IPS-18a (cell line): ENCODE measurements around the gene HS3ST4.

Source experiments
- H3K27ac ChIP-seq: one replicate; pipeline ENCODE4 v1.5.1; 2013; ENCODE audit warnings: low read length
- H3K27me3 ChIP-seq: one replicate; pipeline ENCODE4 v1.6.1; 2013; ENCODE audit warnings: mild to moderate bottlenecking, low read length; ENCODE audit not compliant: control insufficient read depth, insufficient read depth
- H3K36me3 ChIP-seq: one replicate; pipeline ENCODE4 v1.6.1; 2013; ENCODE audit warnings: low read depth, low read length; ENCODE audit not compliant: control insufficient read depth
- H3K4me1 ChIP-seq: one replicate; pipeline ENCODE4 v1.6.1; 2013; ENCODE audit warnings: low read depth, low read length; ENCODE audit not compliant: control insufficient read depth
- H3K4me3 ChIP-seq: one replicate; pipeline ENCODE4 v1.5.1; 2013; ENCODE audit warnings: low read length
- H3K9ac ChIP-seq: one replicate; pipeline ENCODE4 v1.6.1; 2013; ENCODE audit warnings: mild to moderate bottlenecking, low read length, moderate library complexity
- H3K9me3 ChIP-seq: one replicate; pipeline ENCODE4 v1.6.1; 2013; ENCODE audit warnings: low read depth, low read length; ENCODE audit not compliant: control insufficient read depth

Gene HS3ST4

GRCh38 chr16:25897702-25898101 lies 205.9 kb downstream of the HS3ST4 start:
- Histone ChIP-seq H3K27ac (no peak overlapping the region), H3K9ac (no peak overlapping the region), H3K4me1 (no peaks in the 10 kb centered on the region), H3K9me3 (no peaks in the 10 kb centered on the region), H3K36me3 (no peaks in the 10 kb centered on the region), H3K27me3 (no peaks in the 10 kb centered on the region), H3K4me3 (no peak overlapping the region)

GRCh38 chr16:25905810-25906209 lies 214.1 kb downstream of the HS3ST4 start:
- Histone ChIP-seq H3K9me3 (no peaks in the 10 kb centered on the region), H3K4me1 (no peaks in the 10 kb centered on the region), H3K4me3 (no peak overlapping the region)

GRCh38 chr16:25910971-25911370 lies 219.2 kb downstream of the HS3ST4 start:
- no peaks in the 10 kb centered on the region for H3K9me3 ChIP-seq
- no peaks in the 10 kb centered on the region for H3K27me3 ChIP-seq
- H3K4me3 ChIP-seq = no peak overlapping the region
- no peak overlapping the region for H3K9ac ChIP-seq
- H3K4me1 ChIP-seq = peaks cover 3% of the 10 kb centered on the region
- H3K36me3 ChIP-seq = no peaks in the 10 kb centered on the region
- no peak overlapping the region for H3K27ac ChIP-seq

More at GRCh38 chr16:25905810-25906209, 214.1 kb downstream of the HS3ST4 start:
- H3K27me3 ChIP-seq = no peaks in the 10 kb centered on the region
- no peak overlapping the region for H3K27ac ChIP-seq
- H3K9ac ChIP-seq = no peak overlapping the region
- H3K36me3 ChIP-seq = no peaks in the 10 kb centered on the region

GRCh38 chr16:25912321-25912720 lies 220.6 kb downstream of the HS3ST4 start:
- no peak overlapping the region for H3K4me3 ChIP-seq
- no peaks in the 10 kb centered on the region for H3K27me3 ChIP-seq
- H3K9ac ChIP-seq = no peak overlapping the region
- H3K4me1 ChIP-seq = peaks cover 3% of the 10 kb centered on the region
- H3K36me3 ChIP-seq = no peaks in the 10 kb centered on the region
- H3K27ac ChIP-seq = no peak overlapping the region
- no peaks in the 10 kb centered on the region for H3K9me3 ChIP-seq

- Histone ChIP-seq H3K4me3 (no peak overlapping the region), H3K36me3 (no peaks in the 10 kb centered on the region), H3K4me1 (peaks cover 3% of the 10 kb centered on the region), H3K9me3 (no peaks in the 10 kb centered on the region), H3K27ac (no peak overlapping the region), H3K9ac (no peak overlapping the region), H3K27me3 (no peaks in the 10 kb centered on the region)
Observed at GRCh38 chr16:25914357-25914962, 222.7 kb downstream of the HS3ST4 start.

- no peaks in the 10 kb centered on the region for H3K9me3 ChIP-seq
- no peaks in the 10 kb centered on the region for H3K27me3 ChIP-seq
- peaks cover 3% of the 10 kb centered on the region for H3K4me1 ChIP-seq
- H3K9ac ChIP-seq = no peak overlapping the region
- H3K4me3 ChIP-seq = no peak overlapping the region
- H3K36me3 ChIP-seq = no peaks in the 10 kb centered on the region
- H3K27ac ChIP-seq = no peak overlapping the region
Observed at GRCh38 chr16:25916037-25916436, 224.3 kb downstream of the HS3ST4 start.

GRCh38 chr16:25922438-25922837 lies 230.7 kb downstream of the HS3ST4 start:
- H3K4me1 ChIP-seq = no peaks in the 10 kb centered on the region
- no peaks in the 10 kb centered on the region for H3K9me3 ChIP-seq
- H3K27me3 ChIP-seq = no peaks in the 10 kb centered on the region
- no peak overlapping the region for H3K4me3 ChIP-seq
- no peak overlapping the region for H3K27ac ChIP-seq
- H3K9ac ChIP-seq = no peak overlapping the region
- H3K36me3 ChIP-seq = no peaks in the 10 kb centered on the region

- H3K36me3 ChIP-seq = no peaks in the 10 kb centered on the region
- no peaks in the 10 kb centered on the region for H3K9me3 ChIP-seq
- no peak overlapping the region for H3K9ac ChIP-seq
- H3K27me3 ChIP-seq = no peaks in the 10 kb centered on the region
- no peak overlapping the region for H3K27ac ChIP-seq
- H3K4me1 ChIP-seq = no peaks in the 10 kb centered on the region
- no peak overlapping the region for H3K4me3 ChIP-seq
Observed at GRCh38 chr16:25925421-25925820, 233.7 kb downstream of the HS3ST4 start.

- no peaks in the 10 kb centered on the region for H3K27me3 ChIP-seq
Observed at GRCh38 chr16:25931473-25932035, 239.8 kb downstream of the HS3ST4 start.

GRCh38 chr16:25941800-25942499 lies 250.2 kb downstream of the HS3ST4 start:
- no peaks in the 10 kb centered on the region for H3K36me3 ChIP-seq
- H3K27ac ChIP-seq = no peak overlapping the region
- no peaks in the 10 kb centered on the region for H3K4me1 ChIP-seq
- H3K9me3 ChIP-seq = peaks cover 15% of the 10 kb centered on the region
- H3K27me3 ChIP-seq = no peaks in the 10 kb centered on the region
- H3K9ac ChIP-seq = no peak overlapping the region
- H3K4me3 ChIP-seq = no peak overlapping the region

More at GRCh38 chr16:25931473-25932035, 239.8 kb downstream of the HS3ST4 start:
- H3K9ac ChIP-seq = no peak overlapping the region
- no peaks in the 10 kb centered on the region for H3K36me3 ChIP-seq
- H3K4me3 ChIP-seq = no peak overlapping the region
- H3K9me3 ChIP-seq = no peaks in the 10 kb centered on the region
- H3K4me1 ChIP-seq = no peaks in the 10 kb centered on the region
- no peak overlapping the region for H3K27ac ChIP-seq

- no peak overlapping the region for H3K4me3 ChIP-seq
- H3K27ac ChIP-seq = no peak overlapping the region
- peaks cover 63% of the 10 kb centered on the region for H3K27me3 ChIP-seq
- H3K9ac ChIP-seq = no peak overlapping the region
- no peaks in the 10 kb centered on the region for H3K9me3 ChIP-seq
- H3K4me1 ChIP-seq = peaks cover 41% of the 10 kb centered on the region
- no peaks in the 10 kb centered on the region for H3K36me3 ChIP-seq
Observed at GRCh38 chr16:25950586-25951281, 259.0 kb downstream of the HS3ST4 start.
